Prostate gland (tissue), 2 donors: ENCODE measurements around the gene SMIM11. TPM values are rescaled to one million over a fixed set of nuclear protein-coding genes. Genes with fewer than 3 reads are reported as not detected.
"Not testable (repeated sequence)": the region's sequence is repeated elsewhere in the genome, so short reads cannot be mapped to it uniquely, and the experiment has no call there.

ENCODE experiments used
- DNase-seq: peaks from one replicate; pipeline ENCODE4 v3.0.0-alpha.2; 2019; ENCODE audit warnings: low spot score
- H3K27ac ChIP-seq, 2 donors: fragments of 200-600 bp; sonication (generic); 2 replicates each; pipeline ENCODE4 v1.5.1; 2017 to 2019
- H3K27me3 ChIP-seq: fragments of 200-600 bp; sonication (generic); replicated peaks from 2 replicates; pipeline ENCODE4 v1.5.1; 2019; ENCODE audit not compliant: insufficient read depth
- H3K36me3 ChIP-seq, 2 donors: fragments of 200-600 bp; sonication (generic); 1 replicate in 1 of 2; 2 replicates in 1 of 2; pipeline versions ENCODE4 v1.5.1 to v1.8.1; 2017 to 2019
- H3K4me1 ChIP-seq: fragments of 200-600 bp; sonication (generic); replicated peaks from 2 replicates; pipeline ENCODE4 v1.5.1; 2019
- H3K4me3 ChIP-seq, 2 donors: fragments of 200-600 bp; sonication (generic); 2 replicates each; pipeline ENCODE4 v1.5.1; 2017 to 2019
- H3K9me3 ChIP-seq: fragments of 200-600 bp; sonication (generic); 2 replicates; pipeline ENCODE4 v1.5.1; 2017
- CTCF ChIP-seq, 4 experiments: fragments of 200-600 bp in 2 of 4; fragments of 450-650 bp in 2 of 4; sonication (generic) in 2 of 4; IDR thresholded peaks; 1 replicate in 3 of 4; 2 replicates in 1 of 4; pipeline ENCODE4 v1.5.1; 2016 to 2019; ENCODE audit warnings: antibody characterized with exemption in 4 of 4, mild to moderate bottlenecking in 2 of 4, moderate library complexity in 2 of 4
- POLR2A ChIP-seq: fragments of 450-650 bp; IDR thresholded peaks from one replicate; pipeline ENCODE4 v1.6.1; 2016; ENCODE audit warnings: antibody characterized with exemption, mild to moderate bottlenecking
- POLR2AphosphoS5 ChIP-seq: sonication (generic); formaldehyde crosslinking; IDR thresholded peaks from one replicate; pipeline ENCODE4 v1.6.1; 2017; ENCODE audit warnings: antibody characterized with exemption
- WGBS: methylation state at CpG from one replicate; pipeline ENCODE4 v1.1.5; 2018; 5-methylcytosine and 5-hydroxymethylcytosine counted together
- intact Hi-C: fragments of 100-400 bp; cut with DNase I; formaldehyde crosslinking; loops from one replicate; pipeline ENCODE4 v1.14.2; 2022
- total RNA-seq, 2 donors: library from RNA; depleted of rRNA; stranded (reverse); fragments of >200 nt; gene quantifications; one replicate each; pipeline ENCODE4 v1.1.0, GENCODE V29; 2016

SMIM11 gene
- 10 to 100 TPM in 1 of 2 donors, 1 to 10 TPM in 1; 8.8 to 12.6 TPM for total RNA-seq

- intact Hi-C loops, H3K9me3 ChIP-seq, H3K27ac ChIP-seq: not testable (repeated sequence)
Measured at GRCh38 chr21:34374940-34375618, at the start of gene SMIM11. Gene SMIM11 (plus strand): TSS chr21:34375507. CDS start chr21:34379505, 3,998 bp downstream.

DNA sequence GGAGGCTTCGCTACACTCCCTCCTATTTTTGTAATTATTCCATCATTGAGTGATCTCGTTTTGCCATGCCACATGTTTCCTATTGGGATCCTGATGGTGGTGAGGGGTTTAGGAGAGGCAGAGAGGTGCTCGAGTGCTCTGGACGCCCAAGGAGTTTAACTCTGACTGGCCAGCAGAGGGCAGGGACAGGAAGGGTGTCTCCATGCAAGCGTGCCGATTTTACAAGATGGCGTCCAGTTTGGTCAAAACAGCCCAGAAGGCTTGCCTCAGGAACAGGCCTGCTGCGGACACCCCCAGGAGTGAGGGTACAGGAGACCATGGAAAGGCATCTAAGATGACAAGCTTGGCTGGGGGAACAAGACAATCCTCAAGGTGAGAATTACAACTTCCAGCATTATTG lies 45.3 kb upstream of the SMIM11 start:
- no peak overlapping the region for H3K27ac ChIP-seq
- no peak overlapping the region for H3K4me3 ChIP-seq
- intact Hi-C loops = no loop called here
- no peaks in the 10 kb centered on the region for H3K9me3 ChIP-seq
- no peaks in the 10 kb centered on the region for H3K36me3 ChIP-seq
- no peaks in the 10 kb centered on the region for H3K27me3 ChIP-seq
- DNase-seq = no peak
- TF ChIP-seq CTCF (IDR thresholded peaks at IDR 0.05) = no peak
- TF ChIP-seq POLR2A = no peak
- no peak for TF ChIP-seq POLR2AphosphoS5
- 90% methylated on average over 8 of the region's 8 CpGs for whole genome bisulfite sequencing
- no peaks in the 10 kb centered on the region for H3K4me1 ChIP-seq

More at GRCh38 chr21:34374940-34375618, at the start of gene SMIM11:
- DNase-seq, H3K27me3 ChIP-seq, H3K36me3 ChIP-seq, H3K4me1 ChIP-seq, H3K4me3 ChIP-seq: not testable (repeated sequence)
- WGBS = no CpG with 5 or more reads among the region's 49 CpGs

GRCh38 chr21:34331726-34332125 lies 43.6 kb upstream of the SMIM11 start:
- intact Hi-C loops = no loop called here
- Histone ChIP-seq H3K27me3 (no peaks in the 10 kb centered on the region), H3K4me3 (no peak overlapping the region), H3K27ac (no peak overlapping the region), H3K36me3 (no peaks in the 10 kb centered on the region), H3K4me1 (no peaks in the 10 kb centered on the region), H3K9me3 (no peaks in the 10 kb centered on the region)
- no peak for TF ChIP-seq POLR2A
- TF ChIP-seq POLR2AphosphoS5 = no peak
- TF ChIP-seq CTCF (IDR thresholded peaks at IDR 0.05) = no peak
- 83% methylated on average over 5 of the region's 5 CpGs for WGBS
- DNase-seq = no peak

DNA sequence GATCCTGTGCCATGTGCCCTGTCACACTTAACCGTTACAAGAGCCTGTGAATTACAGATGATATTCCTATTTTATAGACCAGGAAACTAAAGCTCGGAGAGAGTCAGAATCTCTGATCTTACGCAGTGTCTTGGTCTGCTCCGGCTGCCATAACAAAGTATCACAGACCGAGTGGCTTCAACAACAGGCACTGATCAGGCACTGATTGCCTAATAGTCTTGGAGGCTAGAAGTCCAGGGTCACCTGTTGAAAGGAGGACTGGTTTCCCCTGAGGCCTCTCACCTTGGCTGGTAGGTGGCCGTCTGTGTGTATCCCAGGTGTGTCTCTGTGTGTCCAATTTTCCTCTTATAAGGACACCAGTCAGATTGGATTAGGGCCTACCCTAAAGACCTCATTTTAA lies 43.0 kb upstream of the SMIM11 start:
- no peak overlapping the region for H3K4me3 ChIP-seq
- no peak overlapping the region for H3K27ac ChIP-seq
- H3K36me3 ChIP-seq = no peaks in the 10 kb centered on the region
- 95% methylated on average over 6 of the region's 6 CpGs for WGBS
- no peak for DNase-seq
- H3K9me3 ChIP-seq = no peaks in the 10 kb centered on the region
- no peaks in the 10 kb centered on the region for H3K4me1 ChIP-seq
- no peak for TF ChIP-seq POLR2A
- no peak for TF ChIP-seq POLR2AphosphoS5
- TF ChIP-seq CTCF (IDR thresholded peaks at IDR 0.05) = no peak
- intact Hi-C loops = no loop called here
- H3K27me3 ChIP-seq = no peaks in the 10 kb centered on the region

GRCh38 chr21:34333121-34333739 lies 42.1 kb upstream of the SMIM11 start:
- Histone ChIP-seq H3K36me3 (no peaks in the 10 kb centered on the region), H3K4me3 (no peak overlapping the region), H3K4me1 (no peaks in the 10 kb centered on the region), H3K27ac (no peak overlapping the region), H3K27me3 (no peaks in the 10 kb centered on the region), H3K9me3 (no peaks in the 10 kb centered on the region)
- WGBS = 67% methylated on average over 13 of the region's 13 CpGs
- DNase-seq = no peak
- TF ChIP-seq CTCF (IDR thresholded peaks at IDR 0.05) = no peak
- intact Hi-C loops = no loop called here
